GM12864 (cell line): ENCODE results near the gene IRGC.
"Not testable (repeated sequence)": the region's sequence is repeated elsewhere in the genome, so short reads cannot be mapped to it uniquely, and the experiment has no call there.

ENCODE experiments used
- DNase-seq: peaks from one replicate; pipeline ENCODE4 v3.0.0-alpha.2; 2011; ENCODE audit warnings: low read depth
- H3K4me3 ChIP-seq: 2 replicates; pipeline ENCODE4 v1.5.1; 2011; ENCODE audit warnings: mild to moderate bottlenecking, low read depth, low read length, control low read depth
- TF ChIP-seq, protein P1 (sequence below): IDR thresholded peaks from 2 replicates; pipeline ENCODE4 v1.5.1; 2011; ENCODE audit warnings: low read depth, mild to moderate bottlenecking, moderate library complexity, low read length, control low read depth, inconsistent platforms; ENCODE audit errors: missing control alignments

The IRGC gene

DNA sequence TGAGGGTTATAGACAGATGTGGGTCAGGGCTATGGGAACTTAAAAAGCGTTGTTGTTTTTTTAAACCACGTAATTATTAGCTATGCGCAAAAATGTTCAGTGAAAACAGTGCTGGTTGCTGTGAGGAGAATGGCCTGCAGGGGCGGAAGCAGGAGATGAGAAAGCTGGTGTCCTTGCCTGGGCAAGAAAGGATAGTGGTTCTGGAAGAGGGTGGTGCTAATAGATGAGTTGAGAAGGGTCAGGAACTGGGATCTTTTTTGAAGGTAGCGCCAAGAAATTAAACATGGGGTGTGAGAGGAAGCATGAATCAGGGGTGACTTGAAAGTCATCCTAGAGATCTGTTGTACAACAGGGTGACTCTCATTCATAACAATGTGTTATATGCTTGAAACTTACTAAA lies 43.6 kb downstream of the IRGC start:
- no peak overlapping the region for H3K4me3 ChIP-seq
- TF ChIP-seq, protein P1, sequence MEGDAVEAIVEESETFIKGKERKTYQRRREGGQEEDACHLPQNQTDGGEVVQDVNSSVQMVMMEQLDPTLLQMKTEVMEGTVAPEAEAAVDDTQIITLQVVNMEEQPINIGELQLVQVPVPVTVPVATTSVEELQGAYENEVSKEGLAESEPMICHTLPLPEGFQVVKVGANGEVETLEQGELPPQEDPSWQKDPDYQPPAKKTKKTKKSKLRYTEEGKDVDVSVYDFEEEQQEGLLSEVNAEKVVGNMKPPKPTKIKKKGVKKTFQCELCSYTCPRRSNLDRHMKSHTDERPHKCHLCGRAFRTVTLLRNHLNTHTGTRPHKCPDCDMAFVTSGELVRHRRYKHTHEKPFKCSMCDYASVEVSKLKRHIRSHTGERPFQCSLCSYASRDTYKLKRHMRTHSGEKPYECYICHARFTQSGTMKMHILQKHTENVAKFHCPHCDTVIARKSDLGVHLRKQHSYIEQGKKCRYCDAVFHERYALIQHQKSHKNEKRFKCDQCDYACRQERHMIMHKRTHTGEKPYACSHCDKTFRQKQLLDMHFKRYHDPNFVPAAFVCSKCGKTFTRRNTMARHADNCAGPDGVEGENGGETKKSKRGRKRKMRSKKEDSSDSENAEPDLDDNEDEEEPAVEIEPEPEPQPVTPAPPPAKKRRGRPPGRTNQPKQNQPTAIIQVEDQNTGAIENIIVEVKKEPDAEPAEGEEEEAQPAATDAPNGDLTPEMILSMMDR, result peak; percentile 57
- no peak for DNase-seq

- H3K4me3 ChIP-seq, result no peak overlapping the region
- TF ChIP-seq, protein P1, result no peak
- no peak for DNase-seq
Observed at GRCh38 chr19:43760941-43761340, 45.1 kb downstream of the IRGC start.

- H3K4me3 ChIP-seq, result no peak overlapping the region
- DNase-seq, result no peak
- TF ChIP-seq, protein P1, result no peak
Observed at GRCh38 chr19:43762814-43763213, 46.9 kb downstream of the IRGC start.

- DNase-seq, result no peak
Observed at GRCh38 chr19:43763473-43763939, 47.6 kb downstream of the IRGC start.

GRCh38 chr19:43764684-43765083 lies 48.8 kb downstream of the IRGC start:
- not testable (repeated sequence) for DNase-seq, H3K4me3 ChIP-seq

More at GRCh38 chr19:43763473-43763939, 47.6 kb downstream of the IRGC start:
- TF ChIP-seq, protein P1, result no peak
- H3K4me3 ChIP-seq, result no peak overlapping the region

- DNase-seq, result peak; percentile 93
- TF ChIP-seq, protein P1, result no peak
- no peak overlapping the region; the same call in none of the 2 replicates for H3K4me3 ChIP-seq
Observed at GRCh38 chr19:43765109-43765876, 49.4 kb downstream of the IRGC start.

- no peak for DNase-seq
- TF ChIP-seq, protein P1, result no peak
- H3K4me3 ChIP-seq, result no peak overlapping the region
Observed at GRCh38 chr19:43766755-43767043, 50.8 kb downstream of the IRGC start.
